MCF 10A (cell line): Measurements from ENCODE around the gene GTF2IRD1. TPM values are rescaled to one million over a fixed set of nuclear protein-coding genes. Genes with fewer than 3 reads are reported as not detected.
"Not testable (repeated sequence)": the region's sequence is repeated elsewhere in the genome, so short reads cannot be mapped to it uniquely, and the experiment has no call there.

ENCODE experiments used
- BruUV-seq: library from RNA; stranded (reverse); fragments of 400-500 nt; replicated peaks from 2 replicates; lab custom pipeline; 2021; lab: Mats Ljungman, UMichigan
- CTCF ChIA-PET: fragments of 300-600 bp; sonication (Branson Sonifier 250); formaldehyde crosslinking; extraction: SDS; loops from one replicate; lab custom pipeline; 2021; ENCODE audit warnings: antibody characterized with exemption, inconsistent platforms; lab: Yijun Ruan, JAX
- POLR2A ChIA-PET: fragments of 300-600, 350-650 bp; sonication (Branson Sonifier 250); formaldehyde crosslinking; extraction: SDS; loops from one replicate; lab custom pipeline; 2020; ENCODE audit warnings: antibody characterized with exemption, inconsistent platforms; lab: Yijun Ruan, JAX
- DNase-seq: peaks from one replicate; pipeline ENCODE4 v3.0.0-alpha.2; 2018; ENCODE audit not compliant: unreplicated experiment
- H3K27ac Mint-ChIP-seq: one replicate; pipeline ENCODE4 v1.8.0; 2022; ENCODE audit warnings: mild to moderate bottlenecking, low read depth, mixed read lengths; ENCODE audit not compliant: unreplicated experiment
- H3K27me3 Mint-ChIP-seq: one replicate; pipeline ENCODE4 v1.8.0; 2022; ENCODE audit warnings: mixed read lengths; ENCODE audit not compliant: insufficient read depth, unreplicated experiment
- H3K36me3 Mint-ChIP-seq: one replicate; pipeline ENCODE4 v1.8.0; 2022; ENCODE audit warnings: mild to moderate bottlenecking, moderate library complexity, mixed read lengths; ENCODE audit not compliant: insufficient read depth, unreplicated experiment
- H3K4me1 Mint-ChIP-seq: one replicate; pipeline ENCODE4 v1.8.0; 2022; ENCODE audit warnings: mixed read lengths; ENCODE audit not compliant: insufficient read depth, unreplicated experiment
- H3K4me3 Mint-ChIP-seq: one replicate; pipeline ENCODE4 v1.8.0; 2022; ENCODE audit warnings: mild to moderate bottlenecking, moderate library complexity, mixed read lengths; ENCODE audit not compliant: unreplicated experiment
- H3K9me3 Mint-ChIP-seq: one replicate; pipeline ENCODE4 v1.8.0; 2022; ENCODE audit warnings: mixed read lengths; ENCODE audit not compliant: unreplicated experiment
- CTCF ChIP-seq: fragments of 200-600 bp; IDR thresholded peaks from one replicate; pipeline ENCODE4 v1.8.0; 2022; ENCODE audit warnings: antibody characterized with exemption, mild to moderate bottlenecking; ENCODE audit not compliant: unreplicated experiment
- intact Hi-C: fragments of 100-400 bp; cut with micrococcal nuclease; formaldehyde crosslinking; loops from 2 replicates; pipeline ENCODE4 v1.14.1; 2022
- total RNA-seq: library from RNA; stranded (reverse); gene quantifications from 2 replicates; pipeline ENCODE4 v1.2.3, GENCODE V29; 2022

Gene GTF2IRD1
- total RNA-seq, 1 experiment from 2014 or later = 77.6 TPM

GRCh38 chr7:74627661-74628411 lies 174.1 kb downstream of the GTF2IRD1 start:
- TF ChIP-seq CTCF = no peak
- Mint-ChIP-seq H3K9me3 (no peaks in the 10 kb centered on the region), H3K36me3 (no peaks in the 10 kb centered on the region), H3K4me3 (no peak overlapping the region), H3K27ac (no peak overlapping the region), H3K27me3 (no peaks in the 10 kb centered on the region), H3K4me1 (no peaks in the 10 kb centered on the region)
- BruUV-seq = no TSS peak
- no peak for DNase-seq
- POLR2A ChIA-PET = interaction anchor here (1.2 kb wide), 1 partner anchor 15 kb away, joined by 5 read pairs; no protein-coding TSS in a partner anchor
- intact Hi-C loops = no loop called here
- CTCF ChIA-PET = no interaction called here

- BruUV-seq = no TSS peak
- Mint-ChIP-seq H3K4me3 (no peak overlapping the region), H3K9me3 (no peaks in the 10 kb centered on the region), H3K27me3 (no peaks in the 10 kb centered on the region), H3K4me1 (peaks cover 11% of the 10 kb centered on the region), H3K27ac (peak overlapping the region; percentile 29), H3K36me3 (no peaks in the 10 kb centered on the region)
- POLR2A ChIA-PET = interaction anchor here (0.6 kb wide), 1 partner anchor 35 kb away, joined by 3 read pairs; no protein-coding TSS in a partner anchor
- intact Hi-C loops = no loop called here
- DNase-seq = no peak
- TF ChIP-seq CTCF = no peak
- CTCF ChIA-PET = interaction anchor here (0.6 to 1.0 kb wide), 2 partner anchors 17 to 60 kb away, joined by 3 to 4 read pairs; no protein-coding TSS in a partner anchor
These were observed 178.8 kb downstream of the GTF2IRD1 start for GRCh38 chr7:74632505-74632904.

GRCh38 chr7:74633451-74633921 lies 179.8 kb downstream of the GTF2IRD1 start:
- TF ChIP-seq CTCF = no peak
- no peak for DNase-seq
- ChIA-PET POLR2A (interaction anchor here (0.7 kb wide), 1 partner anchor 79 kb away, joined by 3 read pairs; no protein-coding TSS in a partner anchor), CTCF (no interaction called here)
- intact Hi-C loops = no loop called here
- Mint-ChIP-seq H3K27ac (no peak overlapping the region), H3K9me3 (no peaks in the 10 kb centered on the region), H3K27me3 (no peaks in the 10 kb centered on the region), H3K4me3 (no peak overlapping the region), H3K36me3 (no peaks in the 10 kb centered on the region), H3K4me1 (peaks cover 11% of the 10 kb centered on the region)
- no TSS peak for BruUV-seq

- TF ChIP-seq CTCF = no peak
- Mint-ChIP-seq H3K36me3 (no peaks in the 10 kb centered on the region), H3K4me1 (peaks cover 18% of the 10 kb centered on the region), H3K27ac (no peak overlapping the region), H3K27me3 (no peaks in the 10 kb centered on the region), H3K4me3 (no peak overlapping the region), H3K9me3 (no peaks in the 10 kb centered on the region)
- CTCF ChIA-PET = interaction anchor here (0.6 to 0.8 kb wide), 2 partner anchors 8 to 14 kb away, joined by 3 read pairs; no protein-coding TSS in a partner anchor
- no peak for DNase-seq
- BruUV-seq = no TSS peak
- POLR2A ChIA-PET = interaction anchor here (0.6 to 4.0 kb wide), 5 partner anchors 11 to 48 kb away, joined by 3 to 31 read pairs (median 3); partner anchors contain the start of gene GTF2I
- intact Hi-C loops = no loop called here
These were observed 184.0 kb downstream of the GTF2IRD1 start for GRCh38 chr7:74637745-74638144.

- H3K27ac Mint-ChIP-seq, H3K27me3 Mint-ChIP-seq, H3K9me3 Mint-ChIP-seq, H3K4me1 Mint-ChIP-seq, H3K36me3 Mint-ChIP-seq, intact Hi-C loops, H3K4me3 Mint-ChIP-seq, BruUV-seq, DNase-seq, POLR2A ChIA-PET: not testable (repeated sequence)
- CTCF ChIA-PET = interaction anchor here (0.6 kb wide), 1 partner anchor 24 kb away, joined by 5 read pairs; no protein-coding TSS in a partner anchor
These were observed 196.3 kb downstream of the GTF2IRD1 start for GRCh38 chr7:74650055-74650454.
